CD8-positive, alpha-beta memory T cell (primary cell): Measurements from ENCODE around the gene BUD23. TPM values are rescaled to one million over a fixed set of nuclear protein-coding genes. Genes with fewer than 3 reads are reported as not detected.
"Not testable (repeated sequence)": the region's sequence is repeated elsewhere in the genome, so short reads cannot be mapped to it uniquely, and the experiment has no call there.

Experiments used
- CTCF ChIA-PET: fragments of 350-600 bp; sonication (Branson Sonifier 250); formaldehyde crosslinking; loops from one replicate; lab custom pipeline; 2021; ENCODE audit warnings: antibody characterized with exemption; lab: Charles Lee
- POLR2A ChIA-PET: fragments of 350-600 bp; sonication (Branson Sonifier 250); formaldehyde crosslinking; loops from one replicate; lab custom pipeline; 2021; ENCODE audit warnings: antibody characterized with exemption; lab: Charles Lee
- DNase-seq, 5 donors: peaks; one replicate each; pipeline versions ENCODE4 v3.0.0 to v3.0.0-alpha.2; 2020 to 2022; ENCODE audit warnings: mixed read lengths in 1 of 5
- H3K27ac ChIP-seq: one replicate; pipeline ENCODE4 v1.7.0; 2013; ENCODE audit warnings: low read depth, mild to moderate bottlenecking, low read length, moderate library complexity
- H3K27me3 ChIP-seq: 2 replicates; pipeline ENCODE4 v1.7.0; 2013; ENCODE audit warnings: low read length, mild to moderate bottlenecking; ENCODE audit not compliant: insufficient read depth, poor library complexity, severe bottlenecking
- H3K36me3 ChIP-seq: 2 replicates; pipeline ENCODE4 v1.7.0; 2013; ENCODE audit warnings: mild to moderate bottlenecking, low read length, moderate library complexity; ENCODE audit not compliant: insufficient read depth
- H3K4me1 ChIP-seq: 2 replicates; pipeline ENCODE4 v1.7.0; 2013; ENCODE audit warnings: mild to moderate bottlenecking, low read length, moderate library complexity; ENCODE audit not compliant: insufficient read depth
- H3K4me3 ChIP-seq: 2 replicates; pipeline ENCODE4 v1.7.0; 2013; ENCODE audit warnings: mild to moderate bottlenecking, low read length
- H3K9me3 ChIP-seq: 2 replicates; pipeline ENCODE4 v1.7.0; 2013; ENCODE audit warnings: mild to moderate bottlenecking, low read length
- H3K27ac Mint-ChIP-seq, 8 donors: one replicate each; pipeline ENCODE4 v1.8.0; 2020 to 2021; ENCODE audit warnings: mixed read lengths in 8 of 8, mild to moderate bottlenecking in 6 of 8, inconsistent platforms in 3 of 8, moderate library complexity in 3 of 8
- H3K27me3 Mint-ChIP-seq, 2 donors: one replicate each; pipeline ENCODE4 v1.8.0; 2020 to 2021; ENCODE audit warnings: mixed read lengths in 2 of 2, mild to moderate bottlenecking in 1 of 2, moderate library complexity in 1 of 2
- H3K36me3 Mint-ChIP-seq, 3 donors: one replicate each; pipeline ENCODE4 v1.8.0; 2020 to 2021; ENCODE audit warnings: mixed read lengths in 3 of 3, inconsistent platforms in 1 of 3, mild to moderate bottlenecking in 1 of 3
- H3K4me1 Mint-ChIP-seq, 3 donors: one replicate each; pipeline ENCODE4 v1.8.0; 2020 to 2021; ENCODE audit warnings: mixed read lengths in 3 of 3, inconsistent platforms in 1 of 3, mild to moderate bottlenecking in 1 of 3
- H3K4me3 Mint-ChIP-seq, 7 donors: one replicate each; pipeline ENCODE4 v1.8.0; 2020 to 2021; ENCODE audit warnings: mixed read lengths in 7 of 7, mild to moderate bottlenecking in 6 of 7, moderate library complexity in 4 of 7, inconsistent platforms in 2 of 7
- H3K9me3 Mint-ChIP-seq, 5 donors: one replicate each; pipeline ENCODE4 v1.8.0; 2020 to 2022; ENCODE audit warnings: mixed read lengths in 5 of 5, mild to moderate bottlenecking in 3 of 5, moderate library complexity in 2 of 5, inconsistent platforms in 1 of 5
- polyA plus RNA-seq: library from polyadenylated mRNA; unstranded; fragments of 300-500 nt; fragmentation: Illumina TruSeq; gene quantifications from one replicate; pipeline ENCODE4 v1.2.3, GENCODE V29; 2021
- total RNA-seq, 2 experiments: library from RNA; stranded (reverse); gene quantifications; one replicate each; pipeline ENCODE4 v1.2.3, GENCODE V29; 2021

BUD23 gene
- total and polyA plus RNA-seq, 3 experiments from 2014 or later: 102 to 130 (median 113) TPM

DNA sequence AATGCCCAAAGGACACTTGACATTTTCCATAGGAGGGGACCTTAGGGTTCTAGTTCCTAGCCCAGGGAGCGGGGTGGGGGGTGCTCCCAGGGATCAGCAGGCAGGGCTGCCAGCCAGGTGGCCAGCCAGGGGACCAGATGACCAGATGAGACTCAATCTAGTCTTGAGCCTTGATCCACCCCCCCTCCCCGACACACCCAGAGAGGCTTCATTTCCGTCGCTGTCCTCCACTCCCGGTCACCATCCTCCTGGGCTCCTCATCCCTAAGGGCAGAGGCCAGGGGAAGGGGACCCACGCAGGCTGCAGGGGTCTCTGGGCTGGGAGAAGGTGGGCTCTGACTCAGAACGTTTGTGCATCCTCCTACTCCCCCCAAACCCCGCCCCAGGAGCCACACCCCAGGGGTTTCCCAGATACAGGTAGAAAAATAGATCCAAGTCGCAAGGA lies 35.1 kb downstream of the BUD23 start:
- peaks cover 0 to 2% (median 0%) of the 10 kb centered on the region in 5 donors for H3K9me3 Mint-ChIP-seq
- H3K4me1 ChIP-seq: peaks cover 18% of the 10 kb centered on the region
- no peaks in the 10 kb centered on the region for H3K9me3 ChIP-seq
- H3K4me1 Mint-ChIP-seq: peaks cover 15 to 30% (median 18%) of the 10 kb centered on the region in 3 donors
- POLR2A ChIA-PET: no interaction called here
- peak overlapping the region in 7 of 8 donors; percentile 30 to 97 (median 84) for H3K27ac Mint-ChIP-seq
- H3K4me3 ChIP-seq: peak overlapping the region; percentile 66
- CTCF ChIA-PET: interaction anchor here (1.0 to 4.1 kb wide), 3 partner anchors 19 to 112 kb away, joined by 3 to 14 read pairs (median 3); no protein-coding TSS in a partner anchor
- H3K27me3 ChIP-seq: no peaks in the 10 kb centered on the region
- no peaks in the 10 kb centered on the region for H3K36me3 ChIP-seq
- H3K36me3 Mint-ChIP-seq: no peaks in the 10 kb centered on the region
- H3K4me3 Mint-ChIP-seq: peak overlapping the region; percentile 80 to 92 (median 85)
- H3K27me3 Mint-ChIP-seq: peaks cover 0 to 3% of the 10 kb centered on the region in 2 donors
- H3K27ac ChIP-seq: peak overlapping the region; percentile 31
- no peak for DNase-seq

DNA sequence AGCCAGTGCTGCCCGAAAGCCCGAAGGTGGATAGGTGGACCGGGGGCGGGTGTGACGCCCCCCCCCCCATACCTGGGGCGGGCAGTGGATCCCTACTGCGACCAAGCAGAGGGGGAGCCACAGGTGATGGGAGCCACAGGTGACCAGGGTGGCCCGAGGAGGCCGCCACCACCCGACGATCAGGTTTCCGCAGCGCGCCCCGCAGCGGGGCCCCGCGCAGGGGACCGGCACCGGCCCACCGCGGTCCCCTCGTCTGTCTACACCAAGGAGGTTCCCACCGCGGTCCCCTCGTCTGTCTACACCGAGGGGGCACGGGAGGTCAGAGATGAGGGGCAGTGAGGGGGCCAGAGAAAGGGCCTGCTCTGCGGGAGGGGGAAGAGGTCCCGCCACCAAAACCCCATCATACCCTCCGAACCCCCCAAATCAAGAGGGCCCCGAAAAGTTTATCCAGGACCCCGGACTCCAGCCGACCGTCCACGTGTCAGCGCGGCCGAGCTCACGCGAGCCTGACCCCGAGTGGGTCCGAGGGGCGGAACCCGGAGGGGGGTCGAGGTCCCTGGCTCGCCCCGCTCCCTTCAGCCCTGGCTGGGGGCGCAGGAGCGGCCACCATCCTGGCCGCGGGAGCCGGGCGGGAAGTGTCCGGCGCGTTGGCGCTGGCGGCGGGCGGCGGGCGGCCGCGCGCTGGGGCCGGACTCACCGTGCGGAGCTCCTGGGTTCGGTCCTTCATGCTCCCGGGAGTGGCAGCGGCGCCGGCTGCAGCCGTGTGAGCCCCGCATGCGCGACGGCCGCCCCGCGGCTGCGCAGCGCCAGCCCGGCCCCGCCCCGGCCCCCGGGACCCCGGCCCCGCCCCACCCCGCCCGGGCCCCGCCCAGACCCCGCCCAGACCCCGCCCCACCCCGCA lies 35.8 kb downstream of the BUD23 start, which contains the start of gene STX1A:
TSS of gene STX1A (minus strand) at position 765 of the 901 bp plus-strand sequence. CDS start at position 727, 38 bp downstream.
- Mint-ChIP-seq H3K4me1 (peaks cover 15 to 30% (median 18%) of the 10 kb centered on the region in 3 donors), H3K27me3 (peaks cover 0 to 3% of the 10 kb centered on the region in 2 donors), H3K4me3 (peak within 1 kb of the TSS; percentile 80 to 92 (median 85)), H3K36me3 (no peaks in the 10 kb centered on the region), H3K27ac (peak within 1 kb of the TSS in 5 of 8 donors; percentile 43 to 97 (median 54)), H3K9me3 (peaks cover 0 to 2% (median 0%) of the 10 kb centered on the region in 5 donors)
- DNase-seq: peak; percentile 64 to 75 (median 70)
- Histone ChIP-seq H3K9me3 (no peaks in the 10 kb centered on the region), H3K27ac (peak within 1 kb of the TSS; percentile 31), H3K36me3 (no peaks in the 10 kb centered on the region), H3K4me1 (peaks cover 18% of the 10 kb centered on the region), H3K4me3 (peak within 1 kb of the TSS; percentile 66), H3K27me3 (no peaks in the 10 kb centered on the region)
- ChIA-PET POLR2A (interaction anchor here (1.1 kb wide), 1 partner anchor 163 kb away, joined by 3 read pairs; no protein-coding TSS in a partner anchor), CTCF (interaction anchor here (0.6 to 8.4 kb wide), 4 partner anchors 9 to 112 kb away, joined by 3 to 81 read pairs (median 4); no protein-coding TSS in a partner anchor)

GRCh38 chr7:73719806-73720169 lies 36.4 kb downstream of the BUD23 start:
- H3K9me3 Mint-ChIP-seq: peaks cover 0 to 2% (median 0%) of the 10 kb centered on the region in 5 donors
- no peaks in the 10 kb centered on the region for H3K36me3 Mint-ChIP-seq
- H3K27ac Mint-ChIP-seq: peak overlapping the region in 2 of 8 donors; percentile 64 to 85
- H3K27ac ChIP-seq: no peak overlapping the region
- no peaks in the 10 kb centered on the region for H3K27me3 ChIP-seq
- CTCF ChIA-PET: interaction anchor here (0.6 to 8.4 kb wide), 4 partner anchors 9 to 113 kb away, joined by 3 to 81 read pairs (median 4); no protein-coding TSS in a partner anchor
- peaks cover 18% of the 10 kb centered on the region for H3K4me1 ChIP-seq
- H3K4me1 Mint-ChIP-seq: peaks cover 15 to 30% (median 18%) of the 10 kb centered on the region in 3 donors
- H3K27me3 Mint-ChIP-seq: peaks cover 0 to 3% of the 10 kb centered on the region in 2 donors
- no peak overlapping the region for H3K4me3 ChIP-seq
- no peaks in the 10 kb centered on the region for H3K9me3 ChIP-seq
- DNase-seq: no peak
- POLR2A ChIA-PET: interaction anchor here (1.1 kb wide), 1 partner anchor 163 kb away, joined by 3 read pairs; no protein-coding TSS in a partner anchor
- H3K4me3 Mint-ChIP-seq: peak overlapping the region; percentile 64 to 89 (median 83)
- no peaks in the 10 kb centered on the region for H3K36me3 ChIP-seq

DNA sequence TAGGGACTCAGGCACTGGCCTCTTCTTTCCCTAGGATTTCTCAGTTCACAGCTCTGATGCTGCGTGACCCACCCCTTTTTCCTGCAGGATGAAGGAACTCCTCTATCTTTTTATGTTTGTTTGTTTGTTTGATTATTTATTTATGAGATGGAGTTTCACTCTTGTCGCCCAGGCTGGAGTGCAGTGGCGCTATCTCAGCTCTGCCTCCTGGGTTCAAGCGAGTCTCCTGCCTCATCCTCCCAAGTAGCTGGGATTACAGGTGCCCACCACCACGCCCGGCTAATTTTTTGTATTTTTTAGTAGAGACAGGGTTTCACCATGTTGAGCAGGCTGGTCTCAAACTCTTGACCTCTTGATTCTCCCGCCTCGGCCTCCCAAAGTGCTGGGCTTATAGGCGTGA lies 37.0 kb downstream of the BUD23 start:
- H3K4me3 ChIP-seq, DNase-seq, H3K9me3 Mint-ChIP-seq, H3K27ac ChIP-seq, H3K36me3 Mint-ChIP-seq, POLR2A ChIA-PET, H3K27me3 ChIP-seq, H3K27me3 Mint-ChIP-seq, H3K9me3 ChIP-seq, H3K36me3 ChIP-seq: not testable (repeated sequence)
- H3K27ac Mint-ChIP-seq: peak overlapping the region in 2 of 8 donors; percentile 53 to 85
- peak overlapping the region; percentile 64 to 89 (median 83) for H3K4me3 Mint-ChIP-seq
- H3K4me1 Mint-ChIP-seq: peaks cover 15 to 30% (median 18%) of the 10 kb centered on the region in 3 donors
- H3K4me1 ChIP-seq: peaks cover 18% of the 10 kb centered on the region
- CTCF ChIA-PET: interaction anchor here (1.1 to 8.4 kb wide), 2 partner anchors 14 to 113 kb away, joined by 4 to 81 read pairs; no protein-coding TSS in a partner anchor

DNA sequence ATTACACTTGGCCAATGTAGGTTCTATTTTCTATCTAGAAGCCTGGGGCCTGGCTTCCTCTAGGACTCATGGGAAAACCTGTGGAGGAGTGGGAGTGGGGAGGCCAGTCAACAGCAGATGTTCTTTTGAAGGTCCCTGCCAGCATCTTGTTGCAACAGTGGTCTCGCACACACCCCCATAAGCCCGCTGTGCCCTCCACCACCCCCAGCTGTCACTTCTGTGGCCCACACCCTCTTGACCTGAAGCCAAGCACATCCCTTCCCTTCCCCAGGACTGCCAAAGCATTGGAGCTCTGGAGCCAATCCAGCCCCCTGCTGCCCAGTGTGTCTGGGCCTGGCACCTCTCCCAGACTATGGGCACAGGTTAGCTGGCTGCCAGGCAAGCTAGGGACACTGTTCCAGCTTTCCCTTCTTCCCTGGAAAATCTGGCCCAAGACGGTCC lies 38.0 kb downstream of the BUD23 start:
- Mint-ChIP-seq H3K4me1 (peaks cover 15 to 28% (median 17%) of the 10 kb centered on the region in 3 donors), H3K36me3 (no peaks in the 10 kb centered on the region), H3K27ac (peak overlapping the region in 1 of 8 donors; percentile 63), H3K4me3 (peak overlapping the region in 6 of 7 donors; percentile 17 to 83 (median 80)), H3K9me3 (peaks cover 0 to 2% (median 0%) of the 10 kb centered on the region in 5 donors), H3K27me3 (peaks cover 0 to 3% of the 10 kb centered on the region in 2 donors)
- H3K9me3 ChIP-seq: no peaks in the 10 kb centered on the region
- ChIA-PET POLR2A (interaction anchor here (1.1 kb wide), 1 partner anchor 17 kb away, joined by 3 read pairs; the partner anchor contains the start of gene ABHD11), CTCF (interaction anchor here (8.4 kb wide), 1 partner anchor 114 kb away, joined by 81 read pairs; no protein-coding TSS in a partner anchor)
- peaks cover 18% of the 10 kb centered on the region for H3K4me1 ChIP-seq
- no peak for DNase-seq
- no peak overlapping the region for H3K4me3 ChIP-seq
- no peak overlapping the region for H3K27ac ChIP-seq
- H3K27me3 ChIP-seq: no peaks in the 10 kb centered on the region
- H3K36me3 ChIP-seq: no peaks in the 10 kb centered on the region

GRCh38 chr7:73722182-73722581 lies 38.8 kb downstream of the BUD23 start:
- H3K36me3 Mint-ChIP-seq, H3K27me3 Mint-ChIP-seq, H3K27ac ChIP-seq, H3K9me3 ChIP-seq, H3K9me3 Mint-ChIP-seq, H3K4me3 ChIP-seq, DNase-seq, H3K27me3 ChIP-seq, H3K36me3 ChIP-seq: not testable (repeated sequence)
- peak overlapping the region in 1 of 7 donors; percentile 32 for H3K4me3 Mint-ChIP-seq
- H3K27ac Mint-ChIP-seq: peak overlapping the region in 3 of 8 donors; percentile 42 to 63 (median 60)
- H3K4me1 Mint-ChIP-seq: peaks cover 14 to 23% (median 15%) of the 10 kb centered on the region in 3 donors
- ChIA-PET POLR2A (interaction anchor here (1.1 kb wide), 1 partner anchor 16 kb away, joined by 3 read pairs; the partner anchor contains the start of gene ABHD11), CTCF (interaction anchor here (8.4 kb wide), 1 partner anchor 115 kb away, joined by 81 read pairs; no protein-coding TSS in a partner anchor)
- H3K4me1 ChIP-seq: peaks cover 17% of the 10 kb centered on the region

- Mint-ChIP-seq H3K9me3 (peaks cover 0 to 2% (median 0%) of the 10 kb centered on the region in 5 donors), H3K36me3 (no peaks in the 10 kb centered on the region), H3K4me1 (peaks cover 10 to 17% (median 11%) of the 10 kb centered on the region in 3 donors), H3K27ac (no peak overlapping the region), H3K27me3 (peaks cover 0 to 4% of the 10 kb centered on the region in 2 donors), H3K4me3 (peak overlapping the region in 2 of 7 donors; percentile 32 to 44)
- CTCF ChIA-PET: interaction anchor here (8.4 kb wide), 1 partner anchor 116 kb away, joined by 81 read pairs; no protein-coding TSS in a partner anchor
- H3K4me1 ChIP-seq: peaks cover 11% of the 10 kb centered on the region
- no peak overlapping the region for H3K4me3 ChIP-seq
- DNase-seq: no peak
- H3K27ac ChIP-seq: no peak overlapping the region
- H3K9me3 ChIP-seq: no peaks in the 10 kb centered on the region
- POLR2A ChIA-PET: no interaction called here
- H3K36me3 ChIP-seq: no peaks in the 10 kb centered on the region
- peaks cover 6% of the 10 kb centered on the region for H3K27me3 ChIP-seq
Observed at GRCh38 chr7:73722785-73723184, 39.4 kb downstream of the BUD23 start.
